Thoracic aorta (tissue), 2 donors: ENCODE measurements around the gene RGS7. TPM values are rescaled to one million over a fixed set of nuclear protein-coding genes. Genes with fewer than 3 reads are reported as not detected.

ENCODE experiments used
- ATAC-seq: fragments of 150-250 bp; one replicate; pipeline ENCODE4 v1.8.0; 2017; ENCODE audit warnings: low read depth; ENCODE audit not compliant: insufficient number of reproducible peaks, low FRiP score
- DNase-seq: peaks from one replicate; pipeline ENCODE4 v3.0.0-alpha.2; 2020; ENCODE audit warnings: low spot score
- H3K27ac ChIP-seq, 2 donors: fragments of 200-600 bp; sonication (generic); 1 replicate in 1 of 2; 2 replicates in 1 of 2; pipeline ENCODE4 v1.5.1; 2016; ENCODE audit warnings: mild to moderate bottlenecking in 2 of 2, moderate library complexity in 2 of 2
- H3K27me3 ChIP-seq: fragments of 200-600 bp; sonication (generic); replicated peaks from 2 replicates; pipeline ENCODE4 v1.6.0; 2016; ENCODE audit warnings: mild to moderate bottlenecking; ENCODE audit not compliant: insufficient read depth
- H3K36me3 ChIP-seq: fragments of 200-600 bp; sonication (generic); one replicate; pipeline ENCODE4 v1.5.1; 2016
- H3K4me1 ChIP-seq, 2 donors: fragments of 200-600 bp; sonication (generic); 1 replicate in 1 of 2; 2 replicates in 1 of 2; pipeline versions ENCODE4 v1.5.1 to v1.6.0; 2016; ENCODE audit warnings: low read depth in 2 of 2, mild to moderate bottlenecking in 1 of 2; ENCODE audit not compliant: control insufficient read depth in 1 of 2
- H3K4me3 ChIP-seq: fragments of 200-600 bp; sonication (generic); 2 replicates; pipeline ENCODE4 v1.5.1; 2016; ENCODE audit warnings: mild to moderate bottlenecking
- H3K9me3 ChIP-seq: fragments of 200-600 bp; sonication (generic); 2 replicates; pipeline ENCODE4 v1.5.1; 2016
- total RNA-seq, 2 donors: library from RNA; depleted of rRNA; stranded (reverse); fragments of >200 nt; gene quantifications; one replicate each; pipeline versions ENCODE4 v1.1.0 to v1.2.3, GENCODE V29; 2016
- TF ChIP-seq, protein P1 (sequence below): fragments of 200-600 bp; sonication (generic); IDR thresholded peaks from one replicate; pipeline ENCODE4 v1.5.1; 2019; ENCODE audit warnings: antibody characterized with exemption

Gene RGS7
- total RNA-seq, 2 donors from 2014 or later, result not detected

DNA sequence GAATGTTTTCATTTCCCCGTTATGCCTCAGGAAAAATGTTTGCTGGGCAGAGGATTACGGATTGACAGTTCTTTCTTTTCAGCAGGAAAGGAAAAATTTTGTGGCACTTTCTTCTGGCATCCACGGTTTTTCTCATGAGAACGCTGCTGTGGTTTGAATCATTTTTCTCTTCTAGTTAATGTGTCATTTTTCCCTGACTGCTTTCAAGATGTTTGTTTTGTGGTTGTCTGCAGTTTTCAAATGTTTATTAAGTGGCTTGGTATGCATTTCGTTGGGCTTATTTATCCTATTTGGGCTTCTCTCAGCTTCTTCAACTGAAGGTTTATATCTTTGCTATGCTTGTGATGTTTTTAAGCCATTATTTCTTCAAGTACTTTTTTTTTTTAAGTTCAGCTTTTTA lies 359.0 kb downstream of the RGS7 start:
- DNase-seq (no peak), ATAC-seq (no peak)
- Histone ChIP-seq H3K4me1 (no peaks in the 10 kb centered on the region), H3K9me3 (no peaks in the 10 kb centered on the region), H3K4me3 (no peak overlapping the region), H3K27me3 (no peaks in the 10 kb centered on the region), H3K36me3 (no peaks in the 10 kb centered on the region), H3K27ac (no peak overlapping the region)
- TF ChIP-seq, protein P1, sequence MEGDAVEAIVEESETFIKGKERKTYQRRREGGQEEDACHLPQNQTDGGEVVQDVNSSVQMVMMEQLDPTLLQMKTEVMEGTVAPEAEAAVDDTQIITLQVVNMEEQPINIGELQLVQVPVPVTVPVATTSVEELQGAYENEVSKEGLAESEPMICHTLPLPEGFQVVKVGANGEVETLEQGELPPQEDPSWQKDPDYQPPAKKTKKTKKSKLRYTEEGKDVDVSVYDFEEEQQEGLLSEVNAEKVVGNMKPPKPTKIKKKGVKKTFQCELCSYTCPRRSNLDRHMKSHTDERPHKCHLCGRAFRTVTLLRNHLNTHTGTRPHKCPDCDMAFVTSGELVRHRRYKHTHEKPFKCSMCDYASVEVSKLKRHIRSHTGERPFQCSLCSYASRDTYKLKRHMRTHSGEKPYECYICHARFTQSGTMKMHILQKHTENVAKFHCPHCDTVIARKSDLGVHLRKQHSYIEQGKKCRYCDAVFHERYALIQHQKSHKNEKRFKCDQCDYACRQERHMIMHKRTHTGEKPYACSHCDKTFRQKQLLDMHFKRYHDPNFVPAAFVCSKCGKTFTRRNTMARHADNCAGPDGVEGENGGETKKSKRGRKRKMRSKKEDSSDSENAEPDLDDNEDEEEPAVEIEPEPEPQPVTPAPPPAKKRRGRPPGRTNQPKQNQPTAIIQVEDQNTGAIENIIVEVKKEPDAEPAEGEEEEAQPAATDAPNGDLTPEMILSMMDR, result no peak

DNA sequence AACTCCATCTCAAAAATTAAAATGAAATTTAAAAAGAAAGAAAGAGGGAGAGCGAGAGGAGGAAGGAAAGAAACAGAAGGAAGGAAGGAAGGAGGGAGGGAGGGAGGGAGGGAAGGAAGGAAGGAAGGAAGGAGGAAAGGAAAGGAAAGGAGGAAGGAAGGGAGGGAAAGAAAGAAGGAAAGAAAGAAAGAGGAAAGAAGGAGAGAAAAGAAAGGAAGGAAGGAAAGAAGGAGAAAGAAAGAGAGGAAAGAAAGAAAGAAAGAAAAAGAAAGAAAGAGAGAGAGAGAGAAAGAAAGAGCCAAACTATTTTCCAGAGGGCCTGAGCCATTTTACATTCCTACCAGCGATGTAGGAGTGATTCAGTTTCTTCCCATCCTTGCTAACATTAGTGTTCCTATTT lies 364.0 kb downstream of the RGS7 start:
- Histone ChIP-seq H3K4me3 (no peak overlapping the region), H3K4me1 (no peaks in the 10 kb centered on the region), H3K27ac (no peak overlapping the region), H3K36me3 (no peaks in the 10 kb centered on the region), H3K9me3 (no peaks in the 10 kb centered on the region), H3K27me3 (no peaks in the 10 kb centered on the region)
- no peak for DNase-seq
- TF ChIP-seq, protein P1, result no peak
- ATAC-seq, result no peak

DNA sequence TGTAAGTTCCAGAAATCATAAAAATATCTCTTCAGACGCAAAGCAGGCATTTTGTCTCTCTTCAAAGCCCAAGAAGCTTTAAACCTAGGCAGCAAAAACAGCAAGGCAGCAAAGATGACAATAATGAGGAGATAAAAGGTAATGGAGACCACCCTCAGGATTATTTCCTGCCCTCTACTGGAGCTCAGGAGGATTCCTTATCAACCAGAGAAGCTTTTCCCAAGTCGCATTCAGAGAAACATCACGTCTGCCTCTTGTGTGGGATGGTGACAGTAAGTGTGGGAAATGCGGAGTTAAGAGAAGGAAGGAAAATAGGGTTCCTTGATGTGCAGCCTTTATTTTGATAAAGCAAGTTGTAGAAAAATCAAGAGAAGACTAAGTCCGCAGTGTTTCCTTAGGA lies 365.8 kb downstream of the RGS7 start:
- DNase-seq, result no peak
- no peak for ATAC-seq
- Histone ChIP-seq H3K9me3 (no peaks in the 10 kb centered on the region), H3K4me1 (no peaks in the 10 kb centered on the region), H3K36me3 (no peaks in the 10 kb centered on the region), H3K27ac (no peak overlapping the region), H3K4me3 (no peak overlapping the region), H3K27me3 (no peaks in the 10 kb centered on the region)
- TF ChIP-seq, protein P1, result no peak

DNA sequence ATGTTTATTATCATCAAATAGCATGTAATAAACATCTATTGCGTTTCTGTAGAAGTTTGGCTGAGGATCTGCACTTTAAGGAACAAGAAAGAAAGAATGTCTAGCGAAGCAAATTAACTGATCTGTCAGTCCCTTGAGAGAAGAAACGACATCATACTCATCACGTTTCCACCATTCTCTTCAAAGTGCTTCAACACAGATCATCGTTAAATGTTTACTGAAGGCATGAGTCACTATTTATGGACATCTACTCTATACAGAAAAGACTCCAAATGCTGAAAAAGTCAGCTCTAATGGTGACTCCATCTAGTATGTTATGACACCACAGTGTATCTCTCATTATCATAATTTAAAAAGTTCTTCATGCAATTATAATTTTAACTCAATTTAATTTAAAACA lies 369.1 kb downstream of the RGS7 start:
- Histone ChIP-seq H3K36me3 (no peaks in the 10 kb centered on the region), H3K27me3 (no peaks in the 10 kb centered on the region), H3K9me3 (no peaks in the 10 kb centered on the region), H3K4me3 (no peak overlapping the region), H3K4me1 (no peaks in the 10 kb centered on the region), H3K27ac (no peak overlapping the region)
- TF ChIP-seq, protein P1, result no peak
- ATAC-seq, result no peak
- no peak for DNase-seq

DNA sequence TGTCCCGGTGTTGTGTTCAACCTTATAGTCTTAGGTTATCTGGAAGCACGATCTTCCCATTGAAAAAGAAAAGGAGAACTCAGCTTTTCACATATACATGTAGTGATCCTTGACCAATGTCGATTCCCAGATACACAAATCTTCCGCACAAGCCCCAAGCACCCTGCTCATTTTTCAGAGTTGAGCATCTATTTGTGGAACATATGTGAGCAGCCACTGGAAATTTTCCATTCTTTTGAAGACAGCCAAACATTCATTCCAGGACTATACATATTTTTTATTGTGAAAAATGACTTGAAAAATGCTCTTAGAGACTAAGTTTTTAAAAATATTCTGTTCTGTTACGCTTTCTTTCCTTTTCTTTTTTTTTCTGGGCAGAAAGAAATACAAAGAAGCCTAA lies 371.9 kb downstream of the RGS7 start:
- Histone ChIP-seq H3K4me1 (no peaks in the 10 kb centered on the region), H3K27ac (no peak overlapping the region), H3K27me3 (no peaks in the 10 kb centered on the region), H3K36me3 (no peaks in the 10 kb centered on the region), H3K4me3 (no peak overlapping the region), H3K9me3 (no peaks in the 10 kb centered on the region)
- TF ChIP-seq, protein P1, result no peak
- no peak for DNase-seq
- no peak for ATAC-seq
